ENCODE measurements around the gene C17orf78. TPM values are rescaled to one million over a fixed set of nuclear protein-coding genes. Genes with fewer than 3 reads are reported as not detected.

C17orf78 gene
- total and polyA plus RNA-seq, 4 donors = not detected

DNA sequence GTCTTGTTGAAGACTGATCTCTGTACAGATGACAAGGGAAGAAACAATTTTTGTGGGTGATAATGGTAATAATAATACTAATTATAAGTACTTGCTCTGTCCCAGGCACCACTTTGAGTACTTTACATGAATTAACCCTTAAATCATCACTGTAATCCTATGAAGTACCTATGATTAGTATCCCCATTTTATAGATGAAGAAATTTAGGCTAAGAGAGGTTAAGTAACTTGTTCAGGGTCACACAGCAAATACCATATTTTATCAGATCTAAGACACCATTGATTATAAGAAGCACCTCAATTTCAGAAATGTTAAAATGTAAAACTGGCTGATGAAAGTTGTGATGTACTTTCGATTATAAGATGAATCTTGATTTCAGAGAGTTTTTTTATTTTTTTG lies 49.5 kb downstream of the C17orf78 start:
- H3K4me3 ChIP-seq = no peak overlapping the region
- whole genome bisulfite sequencing, 2 donors = 94 to 98% methylated on average over 1 of the region's 1 CpG

DNA sequence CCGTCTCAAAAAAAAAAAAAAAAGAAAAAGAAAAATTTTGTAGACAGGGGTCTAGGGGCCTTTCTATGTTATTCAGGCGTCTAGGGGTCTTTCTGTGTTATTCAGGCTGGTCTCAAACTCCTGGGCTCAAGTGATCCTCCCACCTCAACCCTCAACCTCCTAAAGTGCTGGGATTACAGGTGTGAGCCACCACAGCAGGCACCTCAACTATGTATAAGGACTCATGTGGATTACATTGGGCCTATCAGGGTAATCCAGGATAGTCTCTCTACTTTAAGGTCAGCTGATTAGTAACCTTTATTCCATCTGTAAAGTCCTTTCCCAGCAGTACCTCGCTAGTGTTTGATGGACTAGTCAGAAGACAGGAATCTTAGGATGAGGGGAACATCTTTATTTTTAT lies 53.3 kb downstream of the C17orf78 start:
- Histone ChIP-seq H3K4me3 (no peak overlapping the region), H3K9ac (ENCODE audit: insufficient read depth in 1 of 2, low read length in 2 of 2) (no peak overlapping the region), H3K9me3 (ENCODE audit: control insufficient read depth in 4 of 4, insufficient read depth in 3 of 4, low read length in 3 of 4) (no peaks in the 10 kb centered on the region), H3K36me3 (ENCODE audit: control insufficient read depth in 4 of 4, insufficient read depth in 4 of 4, low read length in 4 of 4) (peaks cover 13 to 31% (median 23%) of the 10 kb centered on the region in 4 donors), H3K4me1 (ENCODE audit: control insufficient read depth in 5 of 5, insufficient read depth in 5 of 5, low read length in 5 of 5) (no peaks in the 10 kb centered on the region), H3K27ac (ENCODE audit: low read depth in 1 of 2, low read length in 1 of 2) (no peak overlapping the region), H3K27me3 (ENCODE audit: control insufficient read depth in 3 of 3, insufficient read depth in 3 of 3, low read length in 2 of 3) (no peaks in the 10 kb centered on the region)
- TF ChIP-seq, protein P1, sequence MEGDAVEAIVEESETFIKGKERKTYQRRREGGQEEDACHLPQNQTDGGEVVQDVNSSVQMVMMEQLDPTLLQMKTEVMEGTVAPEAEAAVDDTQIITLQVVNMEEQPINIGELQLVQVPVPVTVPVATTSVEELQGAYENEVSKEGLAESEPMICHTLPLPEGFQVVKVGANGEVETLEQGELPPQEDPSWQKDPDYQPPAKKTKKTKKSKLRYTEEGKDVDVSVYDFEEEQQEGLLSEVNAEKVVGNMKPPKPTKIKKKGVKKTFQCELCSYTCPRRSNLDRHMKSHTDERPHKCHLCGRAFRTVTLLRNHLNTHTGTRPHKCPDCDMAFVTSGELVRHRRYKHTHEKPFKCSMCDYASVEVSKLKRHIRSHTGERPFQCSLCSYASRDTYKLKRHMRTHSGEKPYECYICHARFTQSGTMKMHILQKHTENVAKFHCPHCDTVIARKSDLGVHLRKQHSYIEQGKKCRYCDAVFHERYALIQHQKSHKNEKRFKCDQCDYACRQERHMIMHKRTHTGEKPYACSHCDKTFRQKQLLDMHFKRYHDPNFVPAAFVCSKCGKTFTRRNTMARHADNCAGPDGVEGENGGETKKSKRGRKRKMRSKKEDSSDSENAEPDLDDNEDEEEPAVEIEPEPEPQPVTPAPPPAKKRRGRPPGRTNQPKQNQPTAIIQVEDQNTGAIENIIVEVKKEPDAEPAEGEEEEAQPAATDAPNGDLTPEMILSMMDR (IDR thresholded peaks at IDR 0.05; ENCODE audit: control extremely low read depth, extremely low read depth) = no peak
- WGBS, 2 donors = 100% methylated on average over 2 to 3 of the region's 3 CpGs
- ATAC-seq (ENCODE audit: insufficient read depth, low FRiP score) (no peak), DNase-seq (no peak)

More for the DNA sequence above, 49.5 kb downstream of the C17orf78 start:
- TF ChIP-seq, protein P1 (IDR thresholded peaks at IDR 0.05; ENCODE audit: control extremely low read depth, extremely low read depth) = no peak
- Histone ChIP-seq H3K27ac (ENCODE audit: low read depth in 1 of 2, low read length in 1 of 2) (no peak overlapping the region), H3K27me3 (ENCODE audit: control insufficient read depth in 3 of 3, insufficient read depth in 3 of 3, low read length in 2 of 3) (no peaks in the 10 kb centered on the region), H3K4me1 (ENCODE audit: control insufficient read depth in 5 of 5, insufficient read depth in 5 of 5, low read length in 5 of 5) (no peaks in the 10 kb centered on the region), H3K36me3 (ENCODE audit: control insufficient read depth in 4 of 4, insufficient read depth in 4 of 4, low read length in 4 of 4) (peaks cover 13 to 39% (median 28%) of the 10 kb centered on the region in 4 donors), H3K9ac (ENCODE audit: insufficient read depth in 1 of 2, low read length in 2 of 2) (no peak overlapping the region), H3K9me3 (ENCODE audit: control insufficient read depth in 4 of 4, insufficient read depth in 3 of 4, low read length in 3 of 4) (no peaks in the 10 kb centered on the region)
- ATAC-seq (ENCODE audit: insufficient read depth, low FRiP score) = no peak
- no peak for DNase-seq

DNA sequence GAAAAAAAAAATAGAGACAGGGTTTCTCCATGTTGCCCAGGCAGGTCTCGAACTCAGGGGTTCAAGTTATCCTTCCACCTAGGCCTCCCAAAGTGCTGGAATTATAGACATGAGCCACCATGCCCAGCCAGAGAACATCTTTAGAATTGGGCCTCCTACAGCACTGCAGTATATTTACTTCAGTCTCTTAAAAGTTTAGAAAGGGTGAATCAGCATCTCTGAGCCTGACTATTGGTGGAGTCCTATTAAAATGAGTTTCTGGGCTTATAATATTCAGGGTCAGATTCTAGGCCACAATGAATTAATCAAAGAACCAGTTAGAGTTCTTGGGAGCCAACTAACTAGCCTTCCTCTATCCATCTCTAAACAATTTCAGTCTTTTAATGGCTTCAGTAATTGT lies 53.7 kb downstream of the C17orf78 start:
- Histone ChIP-seq H3K27ac (ENCODE audit: low read depth in 1 of 2, low read length in 1 of 2) (no peak overlapping the region), H3K36me3 (ENCODE audit: control insufficient read depth in 4 of 4, insufficient read depth in 4 of 4, low read length in 4 of 4) (peaks cover 13 to 28% (median 24%) of the 10 kb centered on the region in 4 donors), H3K4me3 (no peak overlapping the region), H3K9me3 (ENCODE audit: control insufficient read depth in 4 of 4, insufficient read depth in 3 of 4, low read length in 3 of 4) (no peaks in the 10 kb centered on the region), H3K9ac (ENCODE audit: insufficient read depth in 1 of 2, low read length in 2 of 2) (no peak overlapping the region), H3K27me3 (ENCODE audit: control insufficient read depth in 3 of 3, insufficient read depth in 3 of 3, low read length in 2 of 3) (no peaks in the 10 kb centered on the region), H3K4me1 (ENCODE audit: control insufficient read depth in 5 of 5, insufficient read depth in 5 of 5, low read length in 5 of 5) (no peaks in the 10 kb centered on the region)
- no peak for DNase-seq
- 97 to 100% methylated on average over 1 of the region's 1 CpG for WGBS, 2 donors
- no peak for ATAC-seq (ENCODE audit: insufficient read depth, low FRiP score)
- TF ChIP-seq, protein P1 (IDR thresholded peaks at IDR 0.05; ENCODE audit: control extremely low read depth, extremely low read depth) = no peak

DNA sequence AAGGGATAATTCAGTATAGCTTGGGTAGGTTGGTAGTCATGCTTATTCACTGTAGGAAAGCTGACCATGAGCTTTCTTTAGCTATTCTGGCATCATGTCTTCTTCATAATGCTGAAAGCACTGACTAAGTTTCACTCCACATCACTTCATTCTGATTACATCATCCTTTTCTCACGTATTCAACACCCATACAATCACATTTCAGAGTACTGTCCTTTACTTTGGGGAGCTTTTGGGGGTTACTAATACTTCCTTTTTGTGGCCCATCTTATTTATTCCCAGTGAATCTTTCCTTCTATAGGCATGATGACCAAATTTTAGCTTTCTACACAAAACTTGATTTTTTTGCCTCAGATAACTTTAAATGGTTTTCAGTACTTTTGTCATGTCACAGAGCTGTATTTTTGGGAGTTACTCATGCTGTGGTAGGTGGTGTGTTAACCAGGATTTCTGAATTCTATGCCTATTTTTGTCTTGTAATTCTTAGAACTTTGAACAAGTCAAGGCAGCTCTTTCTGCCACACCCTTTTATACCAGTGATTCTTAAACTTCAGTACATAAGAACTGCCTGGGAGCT lies 54.4 kb downstream of the C17orf78 start:
- 55 to 64% methylated on average over 1 of the region's 1 CpG for WGBS, 2 donors
- Histone ChIP-seq H3K36me3 (ENCODE audit: control insufficient read depth in 4 of 4, insufficient read depth in 4 of 4, low read length in 4 of 4) (peaks cover 13 to 25% (median 20%) of the 10 kb centered on the region in 4 donors), H3K27me3 (ENCODE audit: control insufficient read depth in 3 of 3, insufficient read depth in 3 of 3, low read length in 2 of 3) (no peaks in the 10 kb centered on the region), H3K27ac (ENCODE audit: low read depth in 1 of 2, low read length in 1 of 2) (no peak overlapping the region), H3K9ac (ENCODE audit: insufficient read depth in 1 of 2, low read length in 2 of 2) (no peak overlapping the region), H3K4me3 (no peak overlapping the region), H3K4me1 (ENCODE audit: control insufficient read depth in 5 of 5, insufficient read depth in 5 of 5, low read length in 5 of 5) (no peaks in the 10 kb centered on the region), H3K9me3 (ENCODE audit: control insufficient read depth in 4 of 4, insufficient read depth in 3 of 4, low read length in 3 of 4) (no peaks in the 10 kb centered on the region)
- no peak for ATAC-seq (ENCODE audit: insufficient read depth, low FRiP score)
- TF ChIP-seq, protein P1 (IDR thresholded peaks at IDR 0.05; ENCODE audit: control extremely low read depth, extremely low read depth) = no peak
- DNase-seq = no peak
